ENCODE results near the gene ETS2.

DNA sequence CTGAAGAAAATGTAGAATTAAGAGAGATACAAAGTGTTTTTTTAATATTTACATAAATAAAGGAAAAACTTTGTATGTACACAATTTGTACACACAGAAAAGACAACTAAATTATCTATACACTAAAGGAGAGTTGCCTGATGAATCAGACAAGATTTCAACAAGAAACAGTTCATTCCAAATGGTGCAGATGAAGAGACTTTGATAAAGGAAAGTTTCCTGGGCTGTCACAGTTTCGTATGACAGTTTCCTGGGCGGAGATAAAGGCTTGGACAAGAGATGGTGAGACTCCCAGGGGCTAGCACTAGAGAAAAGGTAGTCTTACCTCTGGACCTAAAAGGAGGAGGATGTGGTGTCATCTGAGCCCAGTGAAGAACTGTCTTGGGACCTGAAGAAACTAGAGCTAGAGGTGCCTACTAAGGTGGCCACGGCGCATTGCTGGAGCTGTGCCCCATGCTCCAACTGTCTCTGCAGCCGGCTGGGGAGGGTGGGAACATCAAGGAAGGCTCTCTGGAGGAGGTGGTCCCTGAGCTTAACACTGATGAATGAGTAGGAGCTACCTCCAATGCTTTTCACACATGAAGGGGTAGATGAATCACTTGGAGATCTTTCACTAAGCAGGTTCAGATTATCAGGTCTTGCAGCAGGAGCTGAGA lies 32.2 kb downstream of the ETS2 start:
- no peak for TF ChIP-seq RAD21 (IDR thresholded peaks at IDR 0.05 in 1 of 2, conservative IDR thresholded peaks at IDR 0.05 in 1 of 2; ENCODE audit: low read depth in 2 of 2, low read length in 2 of 2)
- no peak for TF ChIP-seq TEAD4 (IDR thresholded peaks at IDR 0.05; ENCODE audit: low read depth, low read length)
- no peak for TF ChIP-seq POLR2A (IDR thresholded peaks at IDR 0.05; ENCODE audit: control extremely low read depth in 1 of 2, low read depth in 2 of 2, low read length in 2 of 2)
- no peak for TF ChIP-seq CEBPB (IDR thresholded peaks at IDR 0.05; ENCODE audit: low read depth, low read length)
- TF ChIP-seq TAF1 (IDR thresholded peaks at IDR 0.05; ENCODE audit: low read depth, low read length), result no peak
- TF ChIP-seq GABPA (IDR thresholded peaks at IDR 0.05; ENCODE audit: borderline replicate concordance, insufficient read depth, low read length), result no peak
- TF ChIP-seq ZNF274 (IDR thresholded peaks at IDR 0.05; ENCODE audit: borderline replicate concordance, extremely low read depth, low read length), result no peak
- TF ChIP-seq HDAC2 (IDR thresholded peaks at IDR 0.05; ENCODE audit: borderline replicate concordance in 1 of 2, low read depth in 2 of 2, low read length in 2 of 2), result no peak
